Measurements from ENCODE around the gene LHX3. TPM values are rescaled to one million over a fixed set of nuclear protein-coding genes. Genes with fewer than 3 reads are reported as not detected.
"Not testable (repeated sequence)": the region's sequence is repeated elsewhere in the genome, so short reads cannot be mapped to it uniquely, and the experiment has no call there.

Gene LHX3
- polyA plus RNA-seq, 1 donor = not detected

DNA sequence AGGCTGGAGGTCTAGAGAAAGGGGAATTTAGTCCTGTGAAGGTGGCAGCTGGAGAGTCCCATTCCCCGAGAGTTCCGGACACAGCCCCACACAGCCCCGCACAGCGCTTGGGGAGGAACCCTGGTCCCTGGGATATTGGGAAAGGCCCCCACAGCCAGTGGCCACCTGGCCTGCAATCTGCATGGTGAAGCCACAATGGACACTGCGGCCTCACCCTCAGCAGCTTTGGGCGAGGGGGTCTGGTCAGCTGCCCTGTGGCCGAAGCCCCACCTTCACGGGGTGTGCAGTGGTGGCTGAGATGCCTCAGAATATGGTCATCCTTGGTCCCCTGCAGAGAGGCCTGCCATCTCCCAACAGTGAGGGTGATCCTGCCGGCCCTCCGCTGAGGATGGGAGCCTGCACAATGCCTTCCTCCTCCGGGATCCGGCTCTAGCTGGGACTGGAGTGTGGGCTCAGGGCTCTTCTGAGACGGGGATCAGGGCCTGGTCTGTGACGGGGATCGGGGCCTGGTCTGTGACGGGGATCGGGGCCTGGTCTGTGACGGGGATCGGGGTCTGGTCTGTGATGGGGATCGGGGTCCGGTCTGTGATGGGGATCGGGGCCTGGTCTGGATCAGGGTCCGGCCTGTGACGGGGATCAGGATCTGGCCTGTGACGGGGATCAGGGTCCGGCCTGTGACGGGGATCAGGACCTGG is 52.9 kb downstream of the LHX3 start:
- DNase-seq = no peak

DNA sequence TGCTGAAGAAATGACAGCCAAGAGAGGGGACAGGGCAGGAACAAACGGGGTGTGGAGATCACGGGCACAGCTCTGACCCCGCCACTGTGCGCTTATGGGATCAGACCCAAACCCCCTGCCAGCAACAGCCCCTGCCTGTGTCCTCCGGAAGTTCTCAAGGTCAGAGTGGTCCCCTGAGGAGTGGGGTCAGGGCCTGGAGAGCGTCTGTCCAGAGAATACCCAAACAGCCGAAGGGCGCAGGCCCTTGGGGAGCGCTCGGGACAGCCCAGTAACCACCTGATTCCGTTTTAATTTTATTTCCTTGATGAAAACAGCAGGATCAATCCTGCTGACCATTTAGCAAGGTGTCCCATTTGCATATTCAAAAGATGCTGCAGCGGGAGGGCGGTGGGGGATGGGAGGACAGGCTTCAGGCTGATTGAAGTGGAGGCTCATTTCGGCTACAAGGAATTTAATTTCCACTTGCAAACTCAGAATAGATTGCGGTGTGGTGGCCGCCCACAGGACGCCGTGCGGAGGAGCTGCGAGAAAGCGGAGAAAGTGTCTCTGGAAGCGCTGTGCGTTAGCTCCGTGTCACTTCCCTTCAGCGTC is 53.6 kb downstream of the LHX3 start:
- no peak for DNase-seq

DNA sequence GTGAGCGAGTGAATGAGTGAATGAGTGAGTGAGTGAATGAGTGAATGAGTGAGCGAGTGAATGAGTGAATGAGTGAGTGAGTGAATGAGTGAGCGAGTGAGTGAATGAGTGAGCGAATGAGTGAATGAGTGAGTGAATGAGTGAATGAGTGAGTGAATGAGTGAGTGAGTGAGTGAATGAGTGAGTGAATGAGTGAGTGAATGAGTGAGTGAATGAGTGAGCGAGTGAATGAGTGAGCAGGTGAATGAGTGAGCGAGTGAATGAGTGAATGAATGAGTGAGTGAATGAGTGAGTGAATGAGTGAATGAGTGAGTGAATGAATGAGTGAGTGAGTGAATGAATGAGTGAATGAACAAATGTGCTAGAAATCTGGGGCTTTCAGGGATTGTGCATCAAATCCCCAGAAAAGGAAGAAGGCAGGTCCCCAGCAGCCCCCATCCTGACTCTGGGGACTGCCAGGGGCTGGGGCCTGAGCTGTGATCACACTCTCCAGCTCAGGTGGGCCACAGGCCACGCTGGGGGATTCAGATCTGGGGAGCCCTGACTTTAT is 54.2 kb downstream of the LHX3 start:
- not testable (repeated sequence) for DNase-seq

DNA sequence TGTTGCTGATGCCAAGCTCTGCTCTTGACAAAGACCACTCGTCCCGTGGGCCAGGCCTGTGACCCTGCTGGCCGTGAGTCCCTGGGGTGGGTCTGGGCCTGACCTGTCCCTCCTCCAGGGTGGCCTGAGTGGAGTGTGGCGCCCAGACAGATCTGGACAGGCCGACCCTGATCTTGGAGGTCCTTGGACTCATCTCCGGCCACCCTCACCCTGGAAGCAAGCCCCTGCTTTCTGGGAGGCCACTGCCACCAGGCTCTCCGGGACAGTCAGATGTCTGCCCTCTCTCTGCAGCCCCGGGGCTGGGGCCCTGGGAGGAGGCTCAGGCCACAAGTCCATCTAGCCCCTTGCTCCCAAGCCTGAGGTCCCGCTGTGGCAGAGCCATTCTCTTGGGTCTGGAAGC is 55.1 kb downstream of the LHX3 start:
- DNase-seq = no peak

DNA sequence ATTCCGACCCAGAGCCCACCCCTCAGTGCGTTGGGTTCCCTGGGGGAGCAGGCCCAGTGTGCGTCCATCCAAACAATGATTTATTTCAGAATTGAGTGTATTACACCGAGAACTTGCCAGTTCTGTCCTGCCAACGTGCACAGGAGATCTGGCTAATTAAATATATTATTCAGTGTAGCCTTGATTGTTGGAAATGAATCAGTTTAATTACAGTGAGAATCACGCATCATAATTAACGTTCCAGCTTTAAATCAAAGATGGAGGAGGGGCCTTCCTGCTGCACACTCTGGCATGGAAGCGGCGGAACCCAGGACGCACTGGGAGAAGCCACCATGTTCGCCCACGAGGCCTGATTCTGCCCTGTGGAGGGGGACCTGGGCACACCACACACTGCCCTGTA is 55.6 kb downstream of the LHX3 start:
- no peak for DNase-seq

DNA sequence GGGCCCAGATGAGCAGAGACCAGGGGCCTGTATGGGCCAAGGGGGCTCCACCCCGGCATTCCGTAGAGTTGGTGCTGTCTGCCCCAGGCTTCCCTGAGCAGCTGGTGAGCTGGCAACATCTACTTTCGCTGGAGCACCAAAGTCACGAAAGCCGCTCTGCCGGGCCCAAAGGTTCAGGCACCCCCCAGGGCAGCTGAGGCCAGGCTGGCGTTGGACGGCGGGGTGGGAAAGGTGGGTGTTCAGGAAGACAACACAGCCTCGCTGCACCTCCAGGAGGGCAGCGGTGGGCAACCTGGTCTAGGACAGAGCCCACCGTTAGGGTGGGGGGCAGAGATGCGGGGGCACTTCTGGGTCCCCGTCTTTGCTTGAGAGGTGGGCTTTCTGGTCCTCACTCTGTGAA is 56.2 kb downstream of the LHX3 start:
- DNase-seq = no peak

DNA sequence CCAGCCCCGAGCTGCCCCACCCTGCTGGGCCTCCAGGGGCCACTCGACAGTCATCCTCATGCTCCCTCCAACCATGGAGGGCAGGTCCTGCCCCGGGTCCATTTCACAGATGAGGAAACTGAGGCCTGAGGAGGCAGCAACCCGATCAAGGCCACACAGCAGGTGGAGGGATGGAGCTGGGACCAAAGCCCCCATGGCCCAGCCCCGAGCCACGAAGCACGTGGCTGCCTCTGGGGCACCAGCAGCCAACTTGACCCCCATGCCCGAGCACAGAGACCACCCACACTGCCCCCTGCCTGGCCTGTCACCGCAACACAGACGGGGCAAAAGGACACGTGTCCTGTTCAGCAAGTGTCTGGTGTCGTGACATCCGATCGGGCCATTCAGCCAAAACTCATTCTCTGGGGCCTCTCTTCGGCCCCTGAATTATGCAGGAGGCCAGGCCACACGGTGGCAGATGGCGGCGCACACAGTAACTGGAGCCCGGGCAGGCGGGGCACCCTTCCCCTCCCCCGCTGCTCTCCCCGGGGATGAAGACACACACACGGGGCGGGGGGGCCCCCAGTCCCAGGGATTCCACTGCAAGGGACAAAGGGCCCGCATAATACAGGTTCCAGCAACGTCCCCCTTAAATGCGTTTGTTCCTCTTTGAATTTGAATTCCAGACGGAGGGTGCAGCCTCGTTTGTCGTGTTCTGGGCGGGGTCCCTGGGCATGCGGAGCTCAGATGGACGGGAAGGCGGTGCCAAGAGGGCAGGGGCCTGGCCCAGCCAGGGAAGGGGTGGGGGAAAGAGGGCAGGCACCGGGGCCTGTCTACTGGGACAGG is 56.8 kb downstream of the LHX3 start:
- no peak for DNase-seq

DNA sequence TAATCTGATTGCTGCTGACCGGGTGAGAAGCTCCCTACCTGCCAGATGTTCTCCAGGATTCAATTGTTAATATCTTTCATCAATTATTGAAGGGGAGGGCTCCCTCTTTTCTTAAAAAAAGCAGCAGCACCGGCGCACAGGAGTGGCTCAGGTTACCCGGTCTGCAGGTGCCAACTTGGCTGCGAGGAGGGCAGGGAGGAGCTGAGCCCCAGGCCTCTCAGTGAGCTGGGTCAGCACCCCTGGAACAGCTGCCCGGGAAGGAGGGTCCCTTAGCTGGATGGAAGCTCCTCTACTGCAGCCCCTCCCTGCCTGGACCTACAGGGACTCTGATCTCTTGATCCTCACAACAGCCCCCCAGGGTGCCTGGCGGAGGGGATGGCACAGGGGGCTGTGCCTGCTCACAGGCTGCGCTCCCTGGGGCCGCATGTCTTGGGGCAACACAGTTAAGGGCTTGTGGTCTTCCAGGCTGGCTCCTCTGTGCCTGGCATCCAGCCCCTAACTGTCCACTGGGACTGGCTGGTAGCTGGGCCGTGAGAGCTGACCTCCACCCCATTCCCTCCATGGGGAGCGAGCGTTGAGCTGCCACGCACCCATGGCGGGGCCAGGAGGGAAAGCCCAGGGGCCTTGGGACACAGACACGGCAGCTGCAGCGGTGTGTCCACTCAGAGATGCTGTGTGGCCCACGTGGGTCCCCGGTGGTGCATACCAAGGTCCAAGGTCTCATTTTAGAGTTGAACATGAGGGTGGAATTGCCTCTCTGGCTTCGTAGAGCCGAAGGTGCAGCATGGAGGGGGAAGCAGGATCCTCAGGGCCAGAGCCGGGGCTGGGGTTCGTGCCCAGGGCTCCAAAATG is 57.7 kb downstream of the LHX3 start:
- no peak for DNase-seq

Other genes with a start within 250 kb of the LHX3 start
- gene UBAC1, start 243.8 kb downstream of the LHX3 start, polyA plus RNA-seq (ENCODE audit: insufficient read length) = 48.1 TPM
- gene NACC2, start 109.8 kb downstream of the LHX3 start, polyA plus RNA-seq (ENCODE audit: insufficient read length) = 16.0 TPM
- 27.2 TPM for gene TMEM250, start 86.3 kb downstream of the LHX3 start, polyA plus RNA-seq (ENCODE audit: insufficient read length)
- gene QSOX2, start 40.7 kb upstream of the LHX3 start, polyA plus RNA-seq (ENCODE audit: insufficient read length) = 8.3 TPM
- gene CCDC187, start 99.0 kb upstream of the LHX3 start, polyA plus RNA-seq (ENCODE audit: insufficient read length) = 0.04 TPM
- 28.5 TPM for gene GPSM1, start 122.4 kb upstream of the LHX3 start, polyA plus RNA-seq (ENCODE audit: insufficient read length)
- gene DNLZ, start 158.6 kb upstream of the LHX3 start, polyA plus RNA-seq (ENCODE audit: insufficient read length) = 10.5 TPM
- gene CARD9, start 168.5 kb upstream of the LHX3 start, polyA plus RNA-seq (ENCODE audit: insufficient read length) = 1.1 TPM
- 7.8 TPM for gene SNAPC4, start 195.0 kb upstream of the LHX3 start, polyA plus RNA-seq (ENCODE audit: insufficient read length)
- 31.5 TPM for gene ENTR1, start 205.5 kb upstream of the LHX3 start, polyA plus RNA-seq (ENCODE audit: insufficient read length)
- 39.9 TPM for gene PMPCA, start 205.5 kb upstream of the LHX3 start, polyA plus RNA-seq (ENCODE audit: insufficient read length)
- gene INPP5E, start 234.7 kb upstream of the LHX3 start, polyA plus RNA-seq (ENCODE audit: insufficient read length) = 13.7 TPM